Measurements from ENCODE around the gene GALNT14. TPM values are rescaled to one million over a fixed set of nuclear protein-coding genes. Genes with fewer than 3 reads are reported as not detected.

GALNT14 gene
- total and polyA plus RNA-seq, 8 donors: 0.93 to 15.6 (median 1.4) TPM; not detected in 3

DNA sequence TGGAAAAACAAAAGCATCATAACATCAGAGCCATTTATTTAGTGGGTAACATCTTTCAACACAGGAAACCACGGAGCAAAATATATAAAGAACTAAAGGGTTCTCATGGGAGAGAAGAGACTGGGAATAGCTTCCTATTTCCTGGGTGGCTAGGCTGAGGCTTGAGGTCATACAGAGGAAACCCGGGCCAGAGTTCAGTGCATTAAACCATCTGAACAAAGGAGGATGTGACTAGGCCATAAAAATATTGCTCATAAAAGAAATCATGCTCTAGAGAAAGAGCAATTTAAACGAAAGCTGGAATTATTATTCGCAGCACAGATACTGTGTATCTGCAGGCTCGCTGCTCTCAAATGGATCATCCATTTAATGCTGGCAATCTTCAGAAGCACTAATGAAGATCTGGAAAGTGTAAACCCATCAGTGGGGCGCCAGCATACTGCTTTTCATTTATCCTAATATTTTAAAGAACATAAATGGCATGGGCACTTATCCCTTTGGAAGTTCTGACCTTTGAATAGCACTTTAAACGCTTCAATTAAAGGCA lies 83.3 kb downstream of the GALNT14 start:
- no peak for TF ChIP-seq POLR2AphosphoS5 (IDR thresholded peaks at IDR 0.05)
- Histone ChIP-seq H3K27me3 (no peaks in the 10 kb centered on the region), H3K36me3 (no peaks in the 10 kb centered on the region), H3K4me3 (no peak overlapping the region), H3K9me3 (no peaks in the 10 kb centered on the region), H3K4me1 (no peaks in the 10 kb centered on the region), H3K27ac (no peak overlapping the region)
- no peak for DNase-seq
- WGBS, 5 donors: 66 to 75% (median 71%) methylated on average over 7 of the region's 7 CpGs
- intact Hi-C loops (cut with DNase I; ENCODE audit: low total_unique reads): no loop called here

DNA sequence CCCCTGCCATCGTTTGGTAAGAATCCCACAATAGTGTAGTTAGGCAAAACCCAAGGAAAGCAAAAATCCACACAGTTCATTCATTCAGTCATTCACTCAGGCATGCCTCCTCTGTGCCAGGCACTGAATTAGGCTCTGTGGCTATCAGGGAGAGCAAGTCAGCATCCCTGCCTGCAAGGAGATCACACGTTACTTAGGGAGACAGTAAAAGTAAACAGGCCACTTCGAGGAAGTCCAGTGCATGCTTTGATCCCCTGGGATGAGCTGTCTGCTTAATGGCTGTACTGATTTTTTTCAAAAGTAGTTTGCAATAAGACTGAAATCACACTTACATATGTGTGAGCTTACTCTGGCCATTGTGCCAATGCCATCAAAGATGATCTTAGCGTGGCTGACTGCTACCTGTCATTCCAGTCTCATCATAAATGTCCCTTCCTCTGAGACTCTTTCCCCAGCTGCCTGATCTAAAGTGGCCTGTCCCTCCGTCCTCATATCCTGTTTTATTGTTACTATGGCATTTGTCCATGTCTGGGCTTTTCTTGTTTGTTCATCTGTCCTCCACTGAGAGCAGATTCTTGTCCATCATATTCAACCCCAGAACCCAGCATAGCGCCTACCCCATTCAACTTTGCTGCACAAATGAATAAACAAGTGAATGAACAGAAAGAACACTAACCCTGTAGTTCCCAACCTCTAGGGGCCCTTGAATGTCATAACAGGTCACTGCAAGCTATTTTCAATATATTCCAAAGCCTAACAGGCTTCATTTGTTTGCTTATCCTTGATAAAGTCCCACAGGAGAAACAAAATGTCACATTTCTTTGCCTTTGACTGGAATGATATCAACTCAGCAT lies 84.1 kb downstream of the GALNT14 start:
- no peak overlapping the region for H3K27ac ChIP-seq
- H3K27me3 ChIP-seq: no peaks in the 10 kb centered on the region
- no peak for TF ChIP-seq EP300 (IDR thresholded peaks at IDR 0.05)
- no peak for TF ChIP-seq POLR2A (IDR thresholded peaks at IDR 0.05)
- TF ChIP-seq POLR2AphosphoS5 (IDR thresholded peaks at IDR 0.05): no peak
- TF ChIP-seq, protein P1, sequence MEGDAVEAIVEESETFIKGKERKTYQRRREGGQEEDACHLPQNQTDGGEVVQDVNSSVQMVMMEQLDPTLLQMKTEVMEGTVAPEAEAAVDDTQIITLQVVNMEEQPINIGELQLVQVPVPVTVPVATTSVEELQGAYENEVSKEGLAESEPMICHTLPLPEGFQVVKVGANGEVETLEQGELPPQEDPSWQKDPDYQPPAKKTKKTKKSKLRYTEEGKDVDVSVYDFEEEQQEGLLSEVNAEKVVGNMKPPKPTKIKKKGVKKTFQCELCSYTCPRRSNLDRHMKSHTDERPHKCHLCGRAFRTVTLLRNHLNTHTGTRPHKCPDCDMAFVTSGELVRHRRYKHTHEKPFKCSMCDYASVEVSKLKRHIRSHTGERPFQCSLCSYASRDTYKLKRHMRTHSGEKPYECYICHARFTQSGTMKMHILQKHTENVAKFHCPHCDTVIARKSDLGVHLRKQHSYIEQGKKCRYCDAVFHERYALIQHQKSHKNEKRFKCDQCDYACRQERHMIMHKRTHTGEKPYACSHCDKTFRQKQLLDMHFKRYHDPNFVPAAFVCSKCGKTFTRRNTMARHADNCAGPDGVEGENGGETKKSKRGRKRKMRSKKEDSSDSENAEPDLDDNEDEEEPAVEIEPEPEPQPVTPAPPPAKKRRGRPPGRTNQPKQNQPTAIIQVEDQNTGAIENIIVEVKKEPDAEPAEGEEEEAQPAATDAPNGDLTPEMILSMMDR (IDR thresholded peaks at IDR 0.05): no peak
- no peak overlapping the region for H3K4me3 ChIP-seq
- H3K4me1 ChIP-seq: no peaks in the 10 kb centered on the region
- 49 to 59% (median 59%) methylated on average over 6 of the region's 6 CpGs for WGBS, 5 donors
- intact Hi-C loops (cut with DNase I; ENCODE audit: low total_unique reads): no loop called here
- H3K36me3 ChIP-seq: no peaks in the 10 kb centered on the region
- no peaks in the 10 kb centered on the region for H3K9me3 ChIP-seq
- no peak for DNase-seq

DNA sequence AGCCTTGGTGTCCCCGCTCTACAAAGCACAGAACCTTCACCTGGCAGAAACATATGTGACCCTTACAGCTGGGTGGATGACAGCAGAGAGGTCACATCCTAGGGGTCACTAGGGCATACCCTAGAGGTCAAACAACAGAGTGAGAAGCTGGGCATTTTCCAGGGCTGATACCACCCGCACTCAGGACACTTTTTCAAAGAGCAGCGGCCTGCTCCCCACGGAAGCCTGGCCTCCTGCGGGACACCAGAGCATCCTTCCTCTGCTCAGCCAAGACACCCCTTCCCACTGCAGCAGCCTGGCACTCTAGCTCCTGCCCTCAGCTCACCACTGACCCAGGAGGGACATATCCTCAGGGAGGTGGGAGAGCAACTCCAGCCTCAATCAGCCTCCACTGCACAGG lies 86.0 kb downstream of the GALNT14 start:
- Histone ChIP-seq H3K36me3 (no peaks in the 10 kb centered on the region), H3K4me1 (no peaks in the 10 kb centered on the region), H3K27ac (no peak overlapping the region), H3K27me3 (no peaks in the 10 kb centered on the region), H3K9me3 (no peaks in the 10 kb centered on the region), H3K4me3 (no peak overlapping the region)
- no peak for DNase-seq
- WGBS, 5 donors: 80 to 97% (median 93%) methylated on average over 5 of the region's 5 CpGs
- intact Hi-C loops (cut with DNase I; ENCODE audit: low total_unique reads): no loop called here
- TF ChIP-seq POLR2A (IDR thresholded peaks at IDR 0.05) (no peak), POLR2AphosphoS5 (IDR thresholded peaks at IDR 0.05) (no peak), EP300 (IDR thresholded peaks at IDR 0.05) (no peak)
- TF ChIP-seq, protein P1 (IDR thresholded peaks at IDR 0.05): no peak

DNA sequence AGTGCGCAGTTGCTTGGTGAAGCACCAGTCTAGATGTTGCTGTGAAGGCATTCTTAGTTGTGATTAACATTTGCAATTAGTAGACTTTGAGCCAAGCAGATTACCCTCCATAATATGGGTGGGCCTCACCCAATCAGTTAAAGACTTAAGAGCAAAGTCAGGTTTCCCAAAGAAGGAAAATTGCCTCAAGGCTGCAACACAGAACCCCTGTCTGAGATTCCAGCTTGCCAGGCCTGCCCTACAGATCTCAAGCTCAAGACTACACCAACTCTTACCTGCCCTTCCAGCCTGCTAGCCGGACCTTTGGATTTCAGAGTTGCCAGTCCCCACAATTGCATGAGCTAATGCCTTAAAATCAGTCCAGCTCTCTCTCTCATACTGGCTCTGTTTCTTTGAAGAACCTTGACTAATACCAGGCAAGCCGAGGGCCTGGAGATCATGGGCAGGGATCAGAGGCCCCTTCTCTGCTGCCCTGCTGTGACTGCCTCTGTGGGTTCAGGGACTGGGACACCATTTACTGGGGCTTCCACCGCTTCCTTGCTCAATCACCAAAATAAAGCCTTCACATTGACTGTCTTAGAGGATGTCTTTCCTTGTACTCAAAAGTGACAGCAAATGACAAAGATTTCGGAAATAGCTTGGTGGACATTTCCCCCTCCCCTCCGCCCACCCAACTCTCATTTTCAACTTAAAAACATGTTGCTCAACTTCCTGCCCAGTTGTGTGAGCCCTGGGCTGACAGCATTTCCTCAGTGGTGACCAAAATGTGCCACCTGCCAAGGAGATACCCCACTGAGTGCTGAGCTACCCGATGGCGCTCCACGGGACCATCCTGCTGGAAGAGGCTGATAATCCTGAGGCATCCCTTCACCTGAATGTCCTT lies 86.7 kb downstream of the GALNT14 start:
- Histone ChIP-seq H3K9me3 (no peaks in the 10 kb centered on the region), H3K4me1 (no peaks in the 10 kb centered on the region), H3K4me3 (no peak overlapping the region), H3K27me3 (no peaks in the 10 kb centered on the region), H3K27ac (no peak overlapping the region), H3K36me3 (no peaks in the 10 kb centered on the region)
- intact Hi-C loops (cut with DNase I; ENCODE audit: low total_unique reads): no loop called here
- WGBS, 5 donors: 83 to 89% (median 86%) methylated on average over 9 of the region's 9 CpGs
- TF ChIP-seq POLR2A (IDR thresholded peaks at IDR 0.05) (no peak), EP300 (IDR thresholded peaks at IDR 0.05) (no peak), POLR2AphosphoS5 (IDR thresholded peaks at IDR 0.05) (no peak)
- TF ChIP-seq, protein P1 (IDR thresholded peaks at IDR 0.05): no peak
- no peak for DNase-seq
